CD4-positive, CD25-positive, alpha-beta regulatory T cell (primary cell): Measurements from ENCODE around the gene OSMR. TPM values are rescaled to one million over a fixed set of nuclear protein-coding genes. Genes with fewer than 3 reads are reported as not detected.

Source experiments
- ATAC-seq, 2 donors: fragments of 150-1000 bp; cut with Tn5 transposase; one replicate each; pipeline ENCODE4 v1.10.0; 2021; ENCODE audit warnings: low read depth in 2 of 2, moderate number of reproducible peaks in 2 of 2, moderate library complexity in 1 of 2
- DNase-seq, 3 donors: peaks; one replicate each; pipeline versions ENCODE4 v3.0.0 to v3.0.0-alpha.2; 2012 to 2022; ENCODE audit warnings: mixed read lengths in 1 of 3
- H3K27ac ChIP-seq: one replicate; pipeline ENCODE4 v1.7.0; 2013; ENCODE audit warnings: mild to moderate bottlenecking, low read length; ENCODE audit not compliant: insufficient read depth, poor library complexity, severe bottlenecking
- H3K27me3 ChIP-seq: one replicate; pipeline ENCODE4 v1.7.0; 2013; ENCODE audit warnings: low read length; ENCODE audit not compliant: control insufficient read depth, insufficient read depth
- H3K36me3 ChIP-seq: one replicate; pipeline ENCODE4 v1.7.0; 2013; ENCODE audit warnings: mild to moderate bottlenecking, low read length, moderate library complexity; ENCODE audit not compliant: control insufficient read depth, insufficient read depth
- H3K4me1 ChIP-seq: 2 replicates; pipeline ENCODE4 v1.7.0; 2013; ENCODE audit warnings: mild to moderate bottlenecking, low read length; ENCODE audit not compliant: insufficient read depth, control insufficient read depth, poor library complexity, severe bottlenecking
- H3K4me3 ChIP-seq: one replicate; pipeline ENCODE4 v1.7.0; 2013; ENCODE audit warnings: low read depth, mild to moderate bottlenecking, low read length, moderate library complexity
- H3K9me3 ChIP-seq, 2 experiments: 1 replicate in 1 of 2; 2 replicates in 1 of 2; pipeline ENCODE4 v1.7.0; 2013; ENCODE audit warnings: low read length in 2 of 2, mild to moderate bottlenecking in 1 of 2, moderate library complexity in 1 of 2; ENCODE audit not compliant: control insufficient read depth in 2 of 2
- H3K27ac Mint-ChIP-seq, 3 donors: one replicate each; pipeline ENCODE4 v1.8.0; 2020 to 2022; ENCODE audit warnings: mild to moderate bottlenecking in 3 of 3, mixed read lengths in 3 of 3, moderate library complexity in 2 of 3
- H3K27me3 Mint-ChIP-seq: one replicate; pipeline ENCODE4 v1.8.0; 2022; ENCODE audit warnings: mild to moderate bottlenecking, mixed read lengths
- H3K36me3 Mint-ChIP-seq: one replicate; pipeline ENCODE4 v1.8.0; 2020; ENCODE audit warnings: mixed read lengths
- H3K4me1 Mint-ChIP-seq, 4 donors: one replicate each; pipeline ENCODE4 v1.8.0; 2020 to 2022; ENCODE audit warnings: mixed read lengths in 4 of 4, mild to moderate bottlenecking in 1 of 4
- H3K4me3 Mint-ChIP-seq, 4 donors: one replicate each; pipeline ENCODE4 v1.8.0; 2020 to 2022; ENCODE audit warnings: mild to moderate bottlenecking in 4 of 4, mixed read lengths in 4 of 4, moderate library complexity in 3 of 4
- H3K9me3 Mint-ChIP-seq, 7 donors: one replicate each; pipeline ENCODE4 v1.8.0; 2020 to 2022; ENCODE audit warnings: mixed read lengths in 7 of 7, mild to moderate bottlenecking in 3 of 7, moderate library complexity in 2 of 7
- polyA plus RNA-seq, 4 donors: library from polyadenylated mRNA; unstranded; fragments of 300-500 nt; fragmentation: Illumina TruSeq; gene quantifications; one replicate each; pipeline ENCODE4 v1.2.3, GENCODE V29; 2021
- total RNA-seq: library from RNA; stranded (reverse); gene quantifications from one replicate; pipeline ENCODE4 v1.2.3, GENCODE V29; 2022

Gene OSMR
- total and polyA plus RNA-seq, 5 donors from 2014 or later, result 0.31 TPM; not detected in 4

DNA sequence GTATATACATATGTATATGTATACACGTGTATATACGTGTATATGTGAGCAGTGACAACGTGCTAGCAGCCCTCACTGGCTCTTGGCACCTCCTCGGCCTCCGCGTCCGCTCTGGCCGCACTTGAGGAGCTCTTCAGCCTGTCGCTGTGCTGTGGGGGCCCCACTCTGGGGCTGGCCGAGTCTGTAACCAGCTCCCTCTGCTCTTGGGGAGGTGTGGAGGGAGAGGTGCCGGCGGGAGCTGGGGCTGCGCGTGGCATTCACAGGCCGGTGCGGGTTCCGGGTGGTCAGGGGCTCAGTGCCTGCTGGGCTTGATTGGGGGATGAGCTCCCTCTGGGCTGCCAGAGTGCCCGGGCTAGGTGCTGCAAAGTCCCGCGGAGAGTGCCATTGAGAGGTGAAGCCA, 24.1 kb upstream of the OSMR start:
- H3K36me3 ChIP-seq, result no peaks in the 10 kb centered on the region
- peaks cover 8% of the 10 kb centered on the region for H3K27me3 Mint-ChIP-seq
- no peak overlapping the region for H3K4me3 Mint-ChIP-seq
- DNase-seq (no peak), ATAC-seq (no peak)
- no peaks in the 10 kb centered on the region for H3K27me3 ChIP-seq
- H3K36me3 Mint-ChIP-seq, result no peaks in the 10 kb centered on the region
- no peak overlapping the region for H3K27ac Mint-ChIP-seq
- no peaks in the 10 kb centered on the region for H3K4me1 ChIP-seq
- no peaks in the 10 kb centered on the region for H3K4me1 Mint-ChIP-seq
- no peaks in the 10 kb centered on the region for H3K9me3 ChIP-seq
- H3K9me3 Mint-ChIP-seq, result peaks cover 0 to 5% (median 0%) of the 10 kb centered on the region in 7 donors
- no peak overlapping the region for H3K27ac ChIP-seq
- H3K4me3 ChIP-seq, result no peak overlapping the region

DNA sequence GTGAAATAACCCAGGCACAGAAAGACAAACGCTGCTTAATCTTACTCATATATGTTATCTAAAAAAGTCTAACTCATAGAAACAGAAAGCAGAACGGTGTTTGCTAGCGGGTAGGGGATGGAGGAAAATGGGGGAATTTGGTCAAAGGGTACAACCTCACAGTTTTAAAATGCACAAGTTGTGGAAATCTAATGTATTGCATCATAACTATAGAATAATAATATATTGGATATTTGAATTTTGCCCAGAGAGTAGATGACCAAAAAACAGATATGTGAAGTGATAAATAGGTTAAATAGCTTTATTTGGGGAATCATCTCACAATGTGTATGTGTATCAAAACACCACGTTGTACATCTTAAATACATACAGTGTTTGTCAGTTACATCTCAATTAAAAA, 22.3 kb upstream of the OSMR start:
- Histone ChIP-seq H3K27ac (no peak overlapping the region), H3K27me3 (no peaks in the 10 kb centered on the region), H3K9me3 (peaks cover 0 to 3% of the 10 kb centered on the region in 2 experiments), H3K4me3 (no peak overlapping the region), H3K4me1 (no peaks in the 10 kb centered on the region), H3K36me3 (no peaks in the 10 kb centered on the region)
- H3K4me3 Mint-ChIP-seq, result no peak overlapping the region
- ATAC-seq, result no peak
- no peaks in the 10 kb centered on the region for H3K4me1 Mint-ChIP-seq
- H3K27ac Mint-ChIP-seq, result no peak overlapping the region
- no peak for DNase-seq
- H3K9me3 Mint-ChIP-seq, result peaks cover 0 to 5% (median 1%) of the 10 kb centered on the region in 7 donors
- H3K36me3 Mint-ChIP-seq, result no peaks in the 10 kb centered on the region
- peaks cover 10% of the 10 kb centered on the region for H3K27me3 Mint-ChIP-seq

DNA sequence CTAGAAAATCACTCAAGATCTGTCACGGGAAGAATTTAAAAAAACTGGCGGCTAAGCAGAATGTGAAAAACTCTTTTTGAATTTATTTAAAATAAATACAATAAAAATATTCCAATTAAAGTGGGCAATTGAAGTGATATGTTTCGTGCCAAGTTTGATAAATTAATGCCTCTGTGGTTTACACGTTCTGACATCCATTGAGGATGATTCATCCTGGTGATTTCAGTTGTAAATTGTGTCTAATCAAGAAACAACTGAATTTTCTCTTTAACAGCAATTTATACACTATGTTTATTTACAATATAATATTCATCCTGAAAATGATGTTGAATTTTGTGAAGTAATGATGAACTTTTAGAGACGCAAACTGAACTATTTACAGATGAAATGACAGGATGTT, 21.0 kb upstream of the OSMR start:
- H3K27ac ChIP-seq, result no peak overlapping the region
- peaks cover 0 to 5% (median under 1%) of the 10 kb centered on the region in 7 donors for H3K9me3 Mint-ChIP-seq
- no peak overlapping the region for H3K4me3 ChIP-seq
- H3K36me3 ChIP-seq, result no peaks in the 10 kb centered on the region
- no peaks in the 10 kb centered on the region for H3K36me3 Mint-ChIP-seq
- DNase-seq (no peak), ATAC-seq (no peak)
- no peaks in the 10 kb centered on the region for H3K4me1 ChIP-seq
- no peaks in the 10 kb centered on the region for H3K27me3 ChIP-seq
- no peak overlapping the region for H3K4me3 Mint-ChIP-seq
- H3K4me1 Mint-ChIP-seq, result no peaks in the 10 kb centered on the region
- peaks cover 0 to 3% of the 10 kb centered on the region in 2 experiments for H3K9me3 ChIP-seq
- H3K27me3 Mint-ChIP-seq, result peaks cover 17% of the 10 kb centered on the region
- no peak overlapping the region for H3K27ac Mint-ChIP-seq

DNA sequence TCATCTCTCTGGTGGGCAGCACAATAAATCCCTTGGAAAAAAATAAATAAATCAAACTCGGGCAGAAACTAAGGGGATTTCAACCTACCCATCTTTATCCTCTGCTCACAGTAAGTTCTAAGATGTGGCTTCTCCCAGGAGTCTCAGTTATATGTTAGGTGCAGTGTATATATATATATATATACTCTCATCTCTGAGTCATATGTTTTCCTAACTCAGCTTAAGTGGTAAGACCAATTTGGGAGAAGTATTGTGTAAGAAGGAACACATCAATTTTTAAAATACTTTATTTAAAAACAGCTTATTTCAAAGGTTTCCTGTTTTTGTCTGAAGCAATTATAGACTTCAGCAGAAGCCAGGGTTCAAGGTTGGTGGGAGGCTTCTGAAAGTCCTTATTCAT, 20.3 kb upstream of the OSMR start:
- Histone ChIP-seq H3K4me1 (no peaks in the 10 kb centered on the region), H3K9me3 (peaks cover 0 to 3% of the 10 kb centered on the region in 2 experiments), H3K4me3 (no peak overlapping the region), H3K27me3 (no peaks in the 10 kb centered on the region), H3K27ac (no peak overlapping the region), H3K36me3 (no peaks in the 10 kb centered on the region)
- H3K36me3 Mint-ChIP-seq, result no peaks in the 10 kb centered on the region
- DNase-seq (no peak), ATAC-seq (no peak)
- no peaks in the 10 kb centered on the region for H3K4me1 Mint-ChIP-seq
- H3K4me3 Mint-ChIP-seq, result no peak overlapping the region
- no peak overlapping the region for H3K27ac Mint-ChIP-seq
- H3K27me3 Mint-ChIP-seq, result peaks cover 21% of the 10 kb centered on the region
- peaks cover 0 to 5% (median 0%) of the 10 kb centered on the region in 7 donors for H3K9me3 Mint-ChIP-seq

DNA sequence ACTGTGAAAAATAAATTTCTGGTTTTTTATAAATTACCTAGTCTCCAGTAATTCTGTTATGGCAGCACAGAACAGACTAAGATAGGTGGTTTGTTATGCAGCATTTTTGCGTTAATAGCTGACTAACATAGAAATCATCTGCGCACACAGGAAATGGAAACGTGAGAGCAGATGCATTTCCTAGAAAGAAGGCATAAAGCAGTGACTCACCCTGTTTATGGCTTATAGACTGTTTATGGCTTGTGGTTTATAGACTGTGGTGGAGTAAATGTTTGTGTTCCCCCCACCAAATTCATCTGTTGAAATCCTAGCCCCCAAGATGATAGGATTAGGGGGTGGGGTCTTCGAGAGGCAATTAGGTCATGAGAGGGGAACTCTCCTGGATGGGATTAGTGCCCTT, 18.3 kb upstream of the OSMR start:
- peaks cover 0 to 3% of the 10 kb centered on the region in 2 experiments for H3K9me3 ChIP-seq
- Mint-ChIP-seq H3K36me3 (no peaks in the 10 kb centered on the region), H3K27me3 (peaks cover 21% of the 10 kb centered on the region), H3K4me3 (no peak overlapping the region), H3K9me3 (peaks cover 0 to 5% (median 0%) of the 10 kb centered on the region in 7 donors), H3K27ac (no peak overlapping the region), H3K4me1 (no peaks in the 10 kb centered on the region)
- no peaks in the 10 kb centered on the region for H3K4me1 ChIP-seq
- no peak overlapping the region for H3K27ac ChIP-seq
- H3K36me3 ChIP-seq, result no peaks in the 10 kb centered on the region
- DNase-seq, result no peak
- H3K4me3 ChIP-seq, result no peak overlapping the region
- ATAC-seq, result no peak
- no peaks in the 10 kb centered on the region for H3K27me3 ChIP-seq

DNA sequence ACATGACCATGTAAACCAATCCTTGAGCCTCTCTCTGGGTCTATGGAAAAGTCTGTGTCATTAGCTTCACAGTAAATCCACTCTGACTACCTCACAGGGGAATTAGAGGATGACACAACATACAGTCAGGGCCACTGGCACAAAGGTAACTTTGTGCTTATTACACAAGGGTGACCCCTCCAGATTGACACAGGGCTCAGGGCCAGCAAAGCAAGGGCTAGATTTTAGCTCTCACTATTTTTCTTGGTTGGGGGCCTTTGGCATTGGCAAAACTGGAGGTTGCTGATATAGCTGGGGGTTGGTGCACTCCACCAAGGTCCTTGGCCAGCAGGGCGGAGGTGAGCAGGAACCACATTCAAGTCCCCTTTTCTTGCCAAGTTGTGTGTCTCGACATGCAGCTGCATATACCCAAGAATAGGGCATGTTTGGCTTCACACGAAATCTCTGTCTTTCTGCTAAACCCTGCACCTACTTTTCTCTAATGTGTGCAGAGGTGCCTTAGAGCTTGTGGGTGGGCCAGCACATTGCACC, 15.2 kb upstream of the OSMR start:
- Mint-ChIP-seq H3K36me3 (no peaks in the 10 kb centered on the region), H3K4me1 (no peaks in the 10 kb centered on the region), H3K9me3 (peaks cover 0 to 3% (median 0%) of the 10 kb centered on the region in 7 donors), H3K27me3 (peaks cover 21% of the 10 kb centered on the region), H3K4me3 (no peak overlapping the region), H3K27ac (no peak overlapping the region)
- ATAC-seq (no peak), DNase-seq (no peak)
- H3K36me3 ChIP-seq, result no peaks in the 10 kb centered on the region
- H3K4me3 ChIP-seq, result no peak overlapping the region
- H3K27me3 ChIP-seq, result no peaks in the 10 kb centered on the region
- H3K4me1 ChIP-seq, result no peaks in the 10 kb centered on the region
- H3K27ac ChIP-seq, result no peak overlapping the region
- peaks cover 0 to 3% of the 10 kb centered on the region in 2 experiments for H3K9me3 ChIP-seq

DNA sequence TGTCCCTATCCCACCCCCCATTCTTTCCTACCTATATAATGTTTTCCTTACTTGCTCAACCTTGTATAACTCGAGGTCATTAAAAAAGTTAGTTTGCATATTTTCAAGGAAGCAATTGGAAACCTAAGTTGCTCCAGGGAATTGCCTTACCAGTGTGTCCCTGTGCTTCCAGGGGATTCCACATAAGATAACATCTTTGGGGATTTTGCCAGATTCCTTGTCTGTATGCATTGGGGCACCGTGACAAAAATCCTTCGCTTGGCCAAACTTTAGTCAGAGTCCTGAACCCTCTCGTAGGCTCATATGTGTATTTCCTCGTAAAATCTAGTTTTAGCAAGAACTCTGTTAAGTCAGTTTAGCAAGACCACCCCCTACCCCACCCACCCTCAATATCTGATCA, 14.7 kb upstream of the OSMR start:
- Histone ChIP-seq H3K9me3 (peaks cover 0 to 3% of the 10 kb centered on the region in 2 experiments), H3K27me3 (no peaks in the 10 kb centered on the region), H3K4me1 (no peaks in the 10 kb centered on the region), H3K4me3 (no peak overlapping the region), H3K36me3 (no peaks in the 10 kb centered on the region), H3K27ac (no peak overlapping the region)
- no peak overlapping the region for H3K27ac Mint-ChIP-seq
- no peaks in the 10 kb centered on the region for H3K4me1 Mint-ChIP-seq
- ATAC-seq, result no peak
- no peak overlapping the region for H3K4me3 Mint-ChIP-seq
- H3K27me3 Mint-ChIP-seq, result peaks cover 19% of the 10 kb centered on the region
- no peak for DNase-seq
- peaks cover 0 to 3% (median 0%) of the 10 kb centered on the region in 7 donors for H3K9me3 Mint-ChIP-seq
- H3K36me3 Mint-ChIP-seq, result no peaks in the 10 kb centered on the region

DNA sequence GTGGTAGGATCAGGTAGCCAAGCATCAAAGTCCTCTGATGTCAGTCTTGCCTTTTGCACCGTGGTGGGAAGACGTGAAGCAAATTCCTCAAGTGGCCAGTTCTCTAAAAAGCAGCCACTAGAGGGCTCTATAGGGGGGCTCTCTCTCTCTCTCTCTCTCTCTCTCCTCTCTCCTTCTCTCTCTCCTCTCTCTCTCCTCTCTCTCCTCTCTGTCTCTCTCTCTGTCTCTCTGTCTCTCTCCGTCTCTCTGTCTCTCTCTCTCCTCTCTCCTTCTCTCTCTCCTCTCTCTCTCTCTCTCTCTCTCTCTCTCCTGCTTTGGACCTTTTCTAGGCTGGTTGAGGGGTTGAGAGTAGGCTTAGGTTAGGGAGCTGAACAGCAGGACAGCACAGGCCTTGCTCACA, 13.9 kb upstream of the OSMR start:
- ATAC-seq, result no peak
- H3K36me3 Mint-ChIP-seq, result no peaks in the 10 kb centered on the region

More for the DNA sequence above, 13.9 kb upstream of the OSMR start:
- Histone ChIP-seq H3K4me1 (no peaks in the 10 kb centered on the region), H3K27ac (no peak overlapping the region), H3K36me3 (no peaks in the 10 kb centered on the region), H3K4me3 (no peak overlapping the region), H3K27me3 (no peaks in the 10 kb centered on the region), H3K9me3 (peaks cover 0 to 3% of the 10 kb centered on the region in 2 experiments)
- Mint-ChIP-seq H3K4me1 (no peaks in the 10 kb centered on the region), H3K27ac (no peak overlapping the region), H3K9me3 (peaks cover 0 to 2% (median 0%) of the 10 kb centered on the region in 7 donors), H3K27me3 (peaks cover 16% of the 10 kb centered on the region), H3K4me3 (no peak overlapping the region)
- peak in 1 of 3 donors; percentile 44 for DNase-seq
